ENCODE measurements around the gene KIAA1328.
"Not testable (repeated sequence)": the region's sequence is repeated elsewhere in the genome, so short reads cannot be mapped to it uniquely, and the experiment has no call there.

Gene KIAA1328

GRCh38 chr18:36897253-36897652 lies 68.3 kb downstream of the KIAA1328 start:
- TF ChIP-seq, protein P1, sequence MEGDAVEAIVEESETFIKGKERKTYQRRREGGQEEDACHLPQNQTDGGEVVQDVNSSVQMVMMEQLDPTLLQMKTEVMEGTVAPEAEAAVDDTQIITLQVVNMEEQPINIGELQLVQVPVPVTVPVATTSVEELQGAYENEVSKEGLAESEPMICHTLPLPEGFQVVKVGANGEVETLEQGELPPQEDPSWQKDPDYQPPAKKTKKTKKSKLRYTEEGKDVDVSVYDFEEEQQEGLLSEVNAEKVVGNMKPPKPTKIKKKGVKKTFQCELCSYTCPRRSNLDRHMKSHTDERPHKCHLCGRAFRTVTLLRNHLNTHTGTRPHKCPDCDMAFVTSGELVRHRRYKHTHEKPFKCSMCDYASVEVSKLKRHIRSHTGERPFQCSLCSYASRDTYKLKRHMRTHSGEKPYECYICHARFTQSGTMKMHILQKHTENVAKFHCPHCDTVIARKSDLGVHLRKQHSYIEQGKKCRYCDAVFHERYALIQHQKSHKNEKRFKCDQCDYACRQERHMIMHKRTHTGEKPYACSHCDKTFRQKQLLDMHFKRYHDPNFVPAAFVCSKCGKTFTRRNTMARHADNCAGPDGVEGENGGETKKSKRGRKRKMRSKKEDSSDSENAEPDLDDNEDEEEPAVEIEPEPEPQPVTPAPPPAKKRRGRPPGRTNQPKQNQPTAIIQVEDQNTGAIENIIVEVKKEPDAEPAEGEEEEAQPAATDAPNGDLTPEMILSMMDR (IDR thresholded peaks at IDR 0.05; ENCODE audit: control extremely low read depth, extremely low read depth, low read depth, missing control alignments): no peak
- no peak for DNase-seq (ENCODE audit: extremely low spot score)
- CTCF ChIA-PET: no interaction called here
- POLR2A ChIA-PET: no interaction called here

DNA sequence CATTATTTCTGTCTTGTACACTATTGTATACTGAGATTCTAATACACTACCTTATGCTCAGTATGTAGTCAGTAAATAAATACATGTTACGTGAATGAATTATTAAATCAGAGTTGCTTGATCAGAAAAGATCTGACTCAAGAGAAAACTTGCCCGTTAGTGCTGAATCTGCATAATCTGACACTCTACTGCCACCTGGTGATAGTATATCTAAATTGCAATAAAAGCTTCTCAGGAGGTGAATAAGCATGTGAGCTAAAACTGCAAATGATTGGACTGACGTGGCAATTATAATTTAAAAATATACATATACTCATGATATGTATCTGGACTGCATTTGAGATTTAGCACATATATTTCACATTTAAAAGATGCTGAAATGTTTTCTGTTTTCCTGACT lies 70.4 kb downstream of the KIAA1328 start:
- no peak for DNase-seq (ENCODE audit: extremely low spot score)
- ChIA-PET POLR2A (no interaction called here), CTCF (interaction anchor here (0.7 kb wide), 1 partner anchor 70 kb away, joined by 3 read pairs; no protein-coding TSS in a partner anchor)
- TF ChIP-seq, protein P1 (IDR thresholded peaks at IDR 0.05; ENCODE audit: control extremely low read depth, extremely low read depth, low read depth, missing control alignments): peak; percentile 15

DNA sequence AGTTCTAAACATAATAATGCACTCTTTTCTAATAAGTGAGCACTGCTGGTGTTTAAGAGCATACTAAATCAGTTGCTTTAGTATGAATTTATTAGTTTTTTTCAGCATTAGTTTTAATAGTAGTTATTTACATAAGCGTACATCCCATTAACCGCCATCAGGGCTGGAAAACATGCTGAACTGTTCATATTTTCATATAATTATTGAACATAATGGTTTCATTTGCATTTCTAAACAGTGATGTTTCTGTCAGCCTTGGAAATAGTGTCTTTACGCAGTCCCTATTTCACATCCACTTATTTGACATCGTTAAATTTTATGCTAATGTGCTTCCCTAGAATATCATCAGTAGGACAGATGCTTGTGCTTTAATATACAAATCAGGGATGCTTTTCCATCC lies 71.5 kb downstream of the KIAA1328 start:
- TF ChIP-seq, protein P1 (IDR thresholded peaks at IDR 0.05; ENCODE audit: control extremely low read depth, extremely low read depth, low read depth, missing control alignments): no peak
- POLR2A ChIA-PET: no interaction called here
- DNase-seq (ENCODE audit: extremely low spot score): no peak
- CTCF ChIA-PET: interaction anchor here (1.3 kb wide), 1 partner anchor 11 kb away, joined by 6 read pairs; no protein-coding TSS in a partner anchor

DNA sequence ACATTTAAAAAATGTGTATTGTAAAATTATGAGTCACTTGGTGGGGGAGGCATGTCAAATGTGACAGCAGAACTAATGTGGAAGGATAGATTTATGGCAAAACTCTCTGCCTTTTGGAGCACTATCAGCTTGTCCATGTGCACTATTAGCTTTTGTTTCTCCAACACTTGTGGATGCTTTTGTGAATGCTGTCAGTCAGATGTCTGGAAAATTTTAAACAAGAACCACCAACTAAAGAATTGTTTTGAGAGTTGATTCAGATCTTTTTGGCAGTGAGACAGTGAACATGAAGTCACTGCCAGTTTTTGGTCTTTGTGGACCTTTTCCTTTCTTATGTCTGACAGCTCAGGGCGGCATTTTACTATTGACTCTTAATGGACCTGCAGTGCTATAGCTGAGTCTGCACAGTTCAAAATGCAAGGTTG lies 72.4 kb downstream of the KIAA1328 start:
- ChIA-PET CTCF (interaction anchor here (1.3 to 1.8 kb wide), 2 partner anchors 10 to 15 kb away, joined by 6 to 8 read pairs; no protein-coding TSS in a partner anchor), POLR2A (no interaction called here)
- no peak for DNase-seq (ENCODE audit: extremely low spot score)
- TF ChIP-seq, protein P1 (IDR thresholded peaks at IDR 0.05; ENCODE audit: control extremely low read depth, extremely low read depth, low read depth, missing control alignments): no peak

GRCh38 chr18:36903215-36903928 lies 74.4 kb downstream of the KIAA1328 start:
- TF ChIP-seq, protein P1 (IDR thresholded peaks at IDR 0.05; ENCODE audit: control extremely low read depth, extremely low read depth, low read depth, missing control alignments): no peak
- DNase-seq (ENCODE audit: extremely low spot score): no peak
- ChIA-PET POLR2A (no interaction called here), CTCF (interaction anchor here (1.0 kb wide), 1 partner anchor 13 kb away, joined by 3 read pairs; no protein-coding TSS in a partner anchor)

DNA sequence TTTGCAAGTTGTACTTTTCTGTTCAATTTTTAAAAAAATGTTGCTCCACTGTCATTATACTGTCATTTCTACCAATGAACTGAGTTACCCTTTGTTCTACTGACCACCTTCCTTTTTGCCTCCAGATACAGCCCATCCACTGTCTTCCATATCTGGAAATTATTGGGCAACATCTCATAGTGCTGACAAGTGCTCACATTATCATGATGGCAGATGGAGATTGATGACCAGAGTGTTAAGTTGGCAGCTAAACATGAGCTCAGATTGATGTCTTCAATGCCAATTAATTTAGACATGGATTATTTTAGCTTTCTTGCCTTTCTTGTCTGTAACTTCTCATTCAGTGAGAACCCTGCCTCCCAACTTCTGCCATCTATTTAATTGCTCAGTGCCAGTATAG lies 76.6 kb downstream of the KIAA1328 start:
- ChIA-PET CTCF (interaction anchor here (1.3 to 1.6 kb wide), 2 partner anchors 10 to 19 kb away, joined by 4 read pairs; no protein-coding TSS in a partner anchor), POLR2A (no interaction called here)
- TF ChIP-seq, protein P1 (IDR thresholded peaks at IDR 0.05; ENCODE audit: control extremely low read depth, extremely low read depth, low read depth, missing control alignments): no peak
- DNase-seq (ENCODE audit: extremely low spot score): no peak

DNA sequence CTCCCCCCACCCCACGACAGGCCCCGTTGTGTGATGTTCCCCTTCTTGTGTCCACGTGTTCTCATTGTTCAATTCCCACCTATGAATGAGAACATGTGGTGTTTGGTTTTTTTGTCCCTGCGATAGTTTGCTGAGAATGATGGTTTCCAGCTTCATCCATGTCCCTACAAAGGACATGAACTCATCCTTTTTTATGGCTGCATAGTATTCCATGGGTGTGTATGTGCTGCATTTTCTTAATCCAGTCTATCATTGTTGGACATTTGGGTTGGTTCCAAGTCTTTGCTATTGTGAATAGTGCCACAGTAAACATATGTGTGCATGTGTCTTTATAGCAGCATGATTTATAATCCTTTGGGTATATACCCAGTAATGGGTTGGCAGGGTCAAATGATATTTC lies 80.4 kb downstream of the KIAA1328 start:
- CTCF ChIA-PET: interaction anchor here (1.2 to 1.5 kb wide), 2 partner anchors 14 to 33 kb away, joined by 4 to 5 read pairs; no protein-coding TSS in a partner anchor
- POLR2A ChIA-PET; DNase-seq (ENCODE audit: extremely low spot score): not testable (repeated sequence)

All from GM10248 (cell line).